Bone marrow (tissue), 2 donors: ENCODE measurements around the gene RABEPK.
"Not testable (repeated sequence)": the region's sequence is repeated elsewhere in the genome, so short reads cannot be mapped to it uniquely, and the experiment has no call there.

Experiments
- DNase-seq, 2 donors: peaks; one replicate each; lab custom pipeline; 2025; lab: John Stamatoyannopoulos, UW

RABEPK gene

DNA sequence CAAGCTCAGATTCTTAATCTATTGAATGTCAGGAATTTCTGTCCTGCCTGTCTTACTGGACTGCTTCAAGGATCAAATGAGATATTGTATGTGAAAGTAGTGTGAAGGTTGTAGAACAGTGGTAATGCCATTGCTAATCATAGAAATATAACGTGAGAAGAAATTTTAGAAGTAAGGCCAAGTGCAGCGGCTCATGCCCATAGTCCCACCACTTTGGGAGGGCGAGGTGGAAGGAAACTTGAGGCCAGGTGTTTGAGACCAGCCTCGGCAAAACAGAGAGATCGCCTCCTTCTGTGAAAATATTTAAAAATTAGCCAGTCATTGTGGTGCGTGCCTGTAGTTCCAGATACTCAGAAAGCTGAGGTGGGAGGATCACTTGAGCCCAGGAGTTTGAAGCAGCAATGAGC is 45.9 kb downstream of the RABEPK start:
- DNase-seq: no peak

DNA sequence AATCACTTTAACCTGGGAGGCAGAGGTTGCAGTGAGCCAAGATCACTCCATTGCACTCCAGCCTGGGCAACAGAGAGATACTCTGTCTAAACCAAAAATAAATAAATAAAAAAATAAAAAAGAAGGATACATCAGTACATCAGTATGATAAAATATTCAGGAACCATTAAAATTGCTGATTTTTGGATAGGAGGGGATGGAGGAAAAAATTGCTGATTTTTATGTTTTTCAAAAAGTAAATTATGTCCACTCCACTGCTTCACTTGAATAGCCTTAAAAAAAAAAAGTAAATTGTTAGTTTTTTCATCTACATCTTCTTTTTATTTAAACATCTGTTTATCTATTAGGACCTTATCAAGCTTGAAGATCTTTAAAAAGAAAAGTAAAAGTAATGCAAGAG is 53.9 kb downstream of the RABEPK start:
- no peak for DNase-seq

GRCh38 chr9:125255781-125256391 is 55.5 kb downstream of the RABEPK start:
- no peak for DNase-seq

GRCh38 chr9:125258160-125258785 is 57.9 kb downstream of the RABEPK start:
- no peak for DNase-seq

DNA sequence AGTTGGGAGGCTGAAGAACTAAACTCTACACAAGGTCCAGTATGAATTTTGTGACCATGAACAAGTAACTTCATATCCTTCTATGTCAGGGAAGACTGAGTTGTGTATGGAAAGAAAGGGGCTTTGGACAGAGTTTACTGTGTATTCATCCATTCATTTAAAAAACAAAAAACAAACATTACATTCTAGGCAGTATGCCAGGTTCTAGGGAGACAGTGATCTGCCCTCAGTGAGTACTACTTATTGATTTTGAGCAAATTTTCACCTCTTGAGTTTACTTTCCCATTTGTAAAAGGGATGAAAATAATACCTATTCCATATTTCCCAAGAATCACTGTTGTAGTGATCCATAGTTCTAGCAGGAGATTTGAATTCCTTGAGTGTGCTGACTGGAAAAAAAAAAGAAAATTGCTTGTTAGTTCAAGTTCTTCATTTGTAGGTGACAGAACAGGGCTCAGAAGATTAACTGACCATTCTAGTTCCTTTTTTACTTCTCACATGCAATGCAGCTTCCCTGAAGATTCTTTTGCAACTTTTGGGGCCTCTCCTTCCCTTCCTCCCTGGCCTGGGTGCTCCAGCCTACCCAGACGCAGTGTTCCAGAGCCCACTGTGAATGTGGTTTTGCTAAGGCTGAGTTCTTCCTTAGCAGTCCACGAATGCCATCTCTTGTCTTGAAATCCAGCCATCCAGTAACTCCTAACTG is 58.6 kb downstream of the RABEPK start:
- DNase-seq: peak; percentile 19 to 50

DNA sequence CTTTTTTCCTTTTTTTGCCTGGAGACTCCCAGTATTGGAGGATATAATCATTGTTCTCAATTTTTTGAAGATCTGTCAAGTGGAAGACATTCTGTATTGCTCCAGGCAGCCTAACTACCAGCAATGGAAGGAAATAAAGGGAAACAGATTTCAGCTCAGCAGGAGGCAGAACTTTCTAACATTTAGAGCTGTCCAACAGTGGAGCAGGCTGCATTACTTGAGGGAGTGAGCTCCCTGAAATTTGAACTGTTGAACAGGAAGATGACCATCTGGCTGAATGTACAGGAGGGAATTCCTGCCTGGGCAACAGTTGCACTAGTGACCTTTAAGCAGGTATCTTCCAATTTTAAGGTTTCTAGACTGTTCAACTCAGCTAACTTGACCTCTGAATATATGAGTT is 60.2 kb downstream of the RABEPK start:
- no peak for DNase-seq

DNA sequence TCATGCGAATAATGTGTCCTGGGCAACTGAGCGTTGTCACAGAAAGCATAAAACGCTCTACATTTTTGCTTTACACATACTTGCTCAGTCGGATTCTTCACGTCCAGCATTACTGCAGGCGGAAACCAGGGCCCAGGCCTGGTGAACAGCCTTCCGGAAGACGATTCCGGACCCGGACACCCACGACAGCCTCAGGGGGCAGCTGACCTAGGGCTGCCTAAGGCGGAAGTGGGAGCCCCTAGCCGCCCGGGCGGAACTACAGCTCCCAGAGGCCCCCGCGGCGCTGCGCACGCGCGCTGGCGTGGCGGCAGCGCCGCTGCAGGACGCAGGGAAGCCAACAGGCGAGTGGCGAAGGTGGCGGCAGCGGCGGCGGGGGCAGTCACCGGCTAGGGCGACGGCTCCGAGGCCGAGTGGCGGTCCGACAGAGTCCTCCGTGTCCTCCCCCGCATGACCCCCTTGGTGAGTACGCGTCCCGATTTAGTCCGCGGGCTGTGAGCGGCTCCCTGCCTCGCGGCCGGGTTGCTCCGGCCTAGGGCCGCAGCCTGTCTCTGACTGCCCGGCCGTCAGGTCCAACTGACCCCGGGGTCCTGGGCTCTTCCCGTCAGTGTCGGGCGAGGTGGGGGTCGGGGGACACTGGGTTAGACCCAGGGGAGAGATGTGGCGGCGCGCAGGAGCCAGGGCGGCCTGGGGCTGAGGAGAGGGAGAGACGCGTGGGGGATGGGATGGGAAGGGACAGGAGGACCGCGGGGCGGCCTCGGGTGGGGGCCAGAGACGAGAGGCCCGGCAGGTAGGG is 61.4 kb downstream of the RABEPK start, which contains the start of gene GAPVD1:
Gene GAPVD1 (plus strand): TSS at position 326 of the 793 bp plus-strand sequence. CDS start 37,096 bp downstream, outside the sequence.
- DNase-seq: peak; percentile 78 to 83

GRCh38 chr9:125262294-125262991 is 62.1 kb downstream of the RABEPK start:
- DNase-seq: no peak

DNA sequence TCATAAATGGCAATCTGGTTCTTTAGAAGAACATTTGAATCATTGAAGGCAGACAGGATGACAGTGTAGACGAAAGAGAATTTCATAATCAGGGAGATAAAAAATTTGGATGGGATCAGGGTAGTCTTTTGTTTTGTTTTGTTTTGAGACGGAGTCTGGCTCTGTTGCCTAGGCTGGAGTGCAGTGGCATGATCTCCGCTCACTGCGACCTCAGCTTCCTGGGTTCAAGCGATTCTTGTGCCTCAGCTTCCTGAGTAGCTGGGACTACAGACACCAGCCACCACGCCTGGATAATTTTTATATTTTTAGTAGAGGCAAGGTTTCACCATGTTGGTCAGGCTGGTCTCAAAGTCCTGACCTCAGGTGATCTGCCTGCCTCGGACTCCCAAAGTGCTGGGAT is 63.7 kb downstream of the RABEPK start:
- DNase-seq: not testable (repeated sequence)

DNA sequence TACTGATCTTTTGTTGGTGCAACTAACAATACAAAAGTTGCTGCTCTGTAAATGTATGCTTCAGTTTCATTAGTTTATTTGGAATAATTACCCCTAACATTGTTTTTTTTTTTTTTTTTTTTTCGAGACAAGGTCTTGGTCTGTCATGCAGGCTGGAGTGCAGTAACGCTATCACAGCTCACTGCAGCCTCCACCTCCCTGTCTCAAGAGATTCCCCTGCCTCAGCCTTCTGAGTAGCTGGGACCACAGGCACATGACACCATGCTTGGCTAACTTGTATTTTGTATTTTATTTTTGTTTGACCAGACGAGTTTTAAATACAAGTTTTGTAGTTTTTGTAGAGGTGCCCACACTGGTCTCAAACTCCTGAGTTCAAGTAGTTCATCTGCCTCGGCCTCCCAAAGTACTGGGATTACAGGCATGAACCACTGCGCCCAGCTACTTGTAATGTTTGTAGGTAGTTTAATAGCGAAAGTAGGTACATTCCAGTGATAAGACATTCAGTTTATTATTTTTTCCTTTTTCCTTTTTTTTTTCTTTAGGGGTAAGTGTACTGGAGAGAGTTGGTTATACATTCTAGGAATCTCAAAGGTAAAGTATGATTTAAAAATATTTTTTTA is 68.2 kb downstream of the RABEPK start:
- DNase-seq: no peak

GRCh38 chr9:125269014-125269397 is 68.7 kb downstream of the RABEPK start:
- DNase-seq: no peak

- no peak for DNase-seq
Measured at GRCh38 chr9:125271081-125271480, 70.7 kb downstream of the RABEPK start.

DNA sequence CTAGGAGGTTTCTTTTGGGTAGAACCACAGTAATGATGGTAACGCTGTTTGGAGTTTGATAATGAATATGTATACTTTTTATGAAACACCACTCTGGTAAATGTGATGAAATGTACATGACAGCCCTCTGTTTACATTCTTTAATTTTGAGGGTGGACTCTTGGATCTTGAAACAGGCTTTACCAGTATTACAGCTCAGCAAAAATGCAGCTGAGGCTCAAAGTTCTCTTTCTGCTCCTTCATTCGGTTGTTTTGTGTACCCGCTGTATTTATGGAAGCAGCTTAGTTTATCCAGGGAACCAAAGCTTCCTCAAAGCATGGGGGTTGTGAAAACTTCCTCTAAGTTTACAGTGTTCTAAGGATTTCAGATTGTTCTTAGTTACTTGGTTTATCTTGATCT is 72.4 kb downstream of the RABEPK start:
- DNase-seq: no peak

GRCh38 chr9:125276771-125277170 is 76.4 kb downstream of the RABEPK start:
- no peak for DNase-seq

DNA sequence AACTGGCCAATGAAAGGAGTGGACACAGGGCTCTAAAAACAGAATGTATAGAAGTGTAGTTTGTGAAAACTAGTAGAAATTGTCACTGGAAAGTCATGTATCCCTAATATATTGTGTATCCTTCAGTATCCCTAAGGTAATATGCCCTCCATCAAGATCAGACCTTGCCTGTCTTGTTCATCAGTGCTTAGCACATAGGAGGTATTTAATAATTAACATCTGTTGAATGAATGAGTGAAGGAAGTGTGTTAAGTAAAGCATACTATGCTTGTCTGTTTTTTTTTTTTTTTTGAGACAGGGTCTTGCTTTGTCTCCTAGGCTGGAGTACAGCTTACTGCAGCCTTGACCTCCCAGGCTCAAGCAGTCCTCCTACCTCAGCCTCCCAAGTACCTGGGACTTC is 77.1 kb downstream of the RABEPK start:
- no peak for DNase-seq

DNA sequence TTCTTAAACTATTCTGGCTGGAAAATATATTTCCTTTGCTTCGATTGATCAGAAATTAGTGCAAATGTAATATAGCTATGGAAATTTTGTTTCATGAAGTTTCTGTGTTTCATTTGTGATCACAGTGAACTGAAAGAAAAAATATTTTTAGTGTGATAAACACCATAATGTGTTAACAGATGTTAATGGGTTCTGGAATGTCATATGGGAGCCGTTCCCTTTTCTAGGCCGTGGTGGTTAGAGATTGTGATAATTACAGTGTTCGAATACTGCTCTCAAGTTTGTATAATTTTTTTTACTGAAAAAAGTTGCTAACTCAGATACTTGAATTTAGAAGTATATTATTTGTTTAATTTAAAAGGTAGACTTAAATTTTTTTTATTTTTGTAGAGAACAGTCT is 80.6 kb downstream of the RABEPK start:
- DNase-seq: no peak
